Smooth muscle cell (in vitro differentiated cells): ENCODE measurements around the gene TMEM270. TPM values are rescaled to one million over a fixed set of nuclear protein-coding genes. Genes with fewer than 3 reads are reported as not detected.

ENCODE experiments used
- DNase-seq: peaks from one replicate; lab custom pipeline; 2025; ENCODE audit not compliant: unreplicated experiment; lab: John Stamatoyannopoulos, UW
- H2AFZ ChIP-seq: fragments of 200-600 bp; sonication (generic); 2 replicates; pipeline ENCODE4 v1.6.0; 2016; ENCODE audit warnings: antibody characterized with exemption, low read depth, mild to moderate bottlenecking
- H3F3A ChIP-seq: fragments of 200-600 bp; sonication (generic); 2 replicates; pipeline ENCODE4 v1.6.0; 2017; ENCODE audit warnings: antibody characterized with exemption, low read depth
- H3K27ac ChIP-seq: fragments of 200-600 bp; sonication (generic); 2 replicates; pipeline ENCODE4 v1.5.1; 2016; ENCODE audit warnings: low read depth, mild to moderate bottlenecking
- H3K27me3 ChIP-seq: fragments of 200-600 bp; sonication (generic); 2 replicates; pipeline ENCODE4 v1.6.1; 2016; ENCODE audit warnings: low read depth, mild to moderate bottlenecking
- H3K36me3 ChIP-seq: fragments of 200-600 bp; sonication (generic); 2 replicates; pipeline ENCODE4 v1.5.1; 2016; ENCODE audit warnings: low read depth
- H3K4me1 ChIP-seq: fragments of 200-600 bp; sonication (generic); 2 replicates; pipeline ENCODE4 v1.5.1; 2016; ENCODE audit warnings: low read depth
- H3K4me2 ChIP-seq: fragments of 200-600 bp; sonication (generic); 2 replicates; pipeline ENCODE4 v1.6.0; 2016; ENCODE audit warnings: mild to moderate bottlenecking
- H3K4me3 ChIP-seq: fragments of 200-600 bp; sonication (generic); 2 replicates; pipeline ENCODE4 v1.5.1; 2016; ENCODE audit warnings: mild to moderate bottlenecking
- H3K79me2 ChIP-seq: fragments of 200-600 bp; sonication (generic); 2 replicates; pipeline ENCODE4 v1.6.0; 2016; ENCODE audit warnings: low read depth, mild to moderate bottlenecking
- H3K9ac ChIP-seq: fragments of 200-600 bp; sonication (generic); 2 replicates; pipeline ENCODE4 v1.6.0; 2016; ENCODE audit warnings: low read depth
- H3K9me3 ChIP-seq: fragments of 200-600 bp; sonication (generic); replicated peaks from 2 replicates; pipeline ENCODE4 v1.5.1; 2016; ENCODE audit warnings: low read depth
- H4K20me1 ChIP-seq: fragments of 200-600 bp; sonication (generic); 2 replicates; pipeline ENCODE4 v1.6.0; 2016; ENCODE audit warnings: low read depth
- WGBS: methylation state at CpG from one replicate; pipeline ENCODE4 v1.1.7; 2016; ENCODE audit warnings: low lambda C conversion rate; 5-methylcytosine and 5-hydroxymethylcytosine counted together
- polyA plus RNA-seq: library from polyadenylated mRNA; unstranded; fragments of >200 nt; fragmentation: Nextera tagmentation; extraction: Ambion mirVana; gene quantifications from 2 replicates; pipeline ENCODE4 v1.2.1, GENCODE V29; 2016
- total RNA-seq: library from RNA; depleted of rRNA; stranded (reverse); fragments of >200 nt; gene quantifications from 2 replicates; pipeline ENCODE4 v1.2.3, GENCODE V29; 2014
- TF ChIP-seq, protein P1 (sequence below): fragments of 200-600 bp; sonication (generic); IDR thresholded peaks from 2 replicates; pipeline ENCODE4 v1.5.1; 2017; ENCODE audit warnings: borderline replicate concordance, mild to moderate bottlenecking, antibody characterized with exemption; ENCODE audit not compliant: insufficient read depth, poor library complexity, severe bottlenecking

Gene TMEM270
- total and polyA plus RNA-seq, 2 experiments from 2014 or later: not detected

DNA sequence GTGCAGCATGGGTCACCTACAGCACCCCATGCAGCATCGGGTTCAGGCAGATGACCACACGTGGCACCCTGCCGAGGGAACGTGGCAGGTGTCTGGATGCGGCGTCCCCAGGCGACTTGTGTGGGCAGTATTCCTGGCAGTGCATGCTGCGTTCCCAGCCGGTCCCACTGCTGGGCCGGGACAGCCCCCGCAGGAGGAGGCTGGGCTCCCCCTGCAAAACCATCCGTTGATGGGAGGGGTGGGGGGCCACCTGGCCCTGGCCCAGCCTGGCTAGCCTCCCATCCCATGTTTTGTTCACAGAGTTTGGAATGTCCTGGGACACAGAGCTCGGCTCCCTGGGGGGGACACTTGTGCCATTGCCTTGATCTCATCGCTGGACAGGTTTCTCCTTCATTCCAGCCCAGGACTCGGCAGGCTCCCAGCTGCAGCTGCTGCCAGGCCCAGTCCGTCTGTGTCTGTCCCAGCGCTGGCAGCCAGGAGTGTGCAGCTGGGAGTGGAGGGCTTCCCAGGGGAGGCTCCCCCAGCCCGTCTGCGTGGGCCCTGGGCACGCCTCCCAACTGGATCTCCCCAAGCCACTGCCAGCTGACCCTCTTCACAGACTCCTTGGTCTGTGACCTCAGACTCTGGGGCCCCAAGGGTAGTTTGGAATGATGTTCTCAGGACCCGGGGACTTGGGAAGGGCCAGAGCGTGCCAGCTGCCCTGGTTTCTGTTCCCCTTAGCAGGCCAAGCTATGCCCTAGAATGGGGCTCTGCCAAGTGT, 32.6 kb downstream of the TMEM270 start:
- H3K79me2 ChIP-seq: no peaks in the 10 kb centered on the region
- H3K36me3 ChIP-seq: no peaks in the 10 kb centered on the region
- TF ChIP-seq, protein P1, sequence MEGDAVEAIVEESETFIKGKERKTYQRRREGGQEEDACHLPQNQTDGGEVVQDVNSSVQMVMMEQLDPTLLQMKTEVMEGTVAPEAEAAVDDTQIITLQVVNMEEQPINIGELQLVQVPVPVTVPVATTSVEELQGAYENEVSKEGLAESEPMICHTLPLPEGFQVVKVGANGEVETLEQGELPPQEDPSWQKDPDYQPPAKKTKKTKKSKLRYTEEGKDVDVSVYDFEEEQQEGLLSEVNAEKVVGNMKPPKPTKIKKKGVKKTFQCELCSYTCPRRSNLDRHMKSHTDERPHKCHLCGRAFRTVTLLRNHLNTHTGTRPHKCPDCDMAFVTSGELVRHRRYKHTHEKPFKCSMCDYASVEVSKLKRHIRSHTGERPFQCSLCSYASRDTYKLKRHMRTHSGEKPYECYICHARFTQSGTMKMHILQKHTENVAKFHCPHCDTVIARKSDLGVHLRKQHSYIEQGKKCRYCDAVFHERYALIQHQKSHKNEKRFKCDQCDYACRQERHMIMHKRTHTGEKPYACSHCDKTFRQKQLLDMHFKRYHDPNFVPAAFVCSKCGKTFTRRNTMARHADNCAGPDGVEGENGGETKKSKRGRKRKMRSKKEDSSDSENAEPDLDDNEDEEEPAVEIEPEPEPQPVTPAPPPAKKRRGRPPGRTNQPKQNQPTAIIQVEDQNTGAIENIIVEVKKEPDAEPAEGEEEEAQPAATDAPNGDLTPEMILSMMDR: no peak
- H3K4me2 ChIP-seq: no peak overlapping the region
- H3F3A ChIP-seq: no peaks in the 10 kb centered on the region
- H3K9ac ChIP-seq: no peak overlapping the region
- H3K9me3 ChIP-seq: no peaks in the 10 kb centered on the region
- H3K4me3 ChIP-seq: no peak overlapping the region
- WGBS: 91% methylated on average over 22 of the region's 22 CpGs
- H4K20me1 ChIP-seq: no peaks in the 10 kb centered on the region
- no peak for DNase-seq
- H3K27me3 ChIP-seq: no peaks in the 10 kb centered on the region
- no peaks in the 10 kb centered on the region for H3K4me1 ChIP-seq
- H3K27ac ChIP-seq: no peak overlapping the region
- H2AFZ ChIP-seq: no peak overlapping the region

DNA sequence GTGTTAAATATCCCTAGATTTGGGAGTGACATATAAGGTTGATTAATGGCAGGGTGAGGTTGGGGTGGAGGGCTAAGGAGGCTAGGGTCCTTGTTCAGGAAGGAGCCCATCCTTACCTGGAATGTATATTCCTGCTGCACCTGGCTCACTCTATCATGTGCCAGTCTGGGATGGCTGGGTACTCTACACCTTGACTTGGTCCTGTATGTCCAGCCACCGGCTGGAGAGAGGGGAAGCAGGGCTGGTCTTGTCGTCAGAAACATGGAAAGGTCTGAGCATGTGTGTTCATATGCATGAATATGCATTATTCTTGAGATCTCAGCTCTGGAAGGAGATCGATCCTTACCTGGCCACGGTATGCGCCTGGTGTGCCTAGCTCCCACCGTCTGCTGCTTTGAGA, 33.2 kb downstream of the TMEM270 start:
- WGBS: 95% methylated on average over 6 of the region's 6 CpGs
- H3K4me2 ChIP-seq: no peak overlapping the region
- no peaks in the 10 kb centered on the region for H3F3A ChIP-seq
- H2AFZ ChIP-seq: no peak overlapping the region
- DNase-seq: no peak
- TF ChIP-seq, protein P1: no peak
- no peaks in the 10 kb centered on the region for H3K9me3 ChIP-seq
- H3K27me3 ChIP-seq: no peaks in the 10 kb centered on the region
- no peaks in the 10 kb centered on the region for H3K79me2 ChIP-seq
- no peaks in the 10 kb centered on the region for H3K36me3 ChIP-seq
- H3K9ac ChIP-seq: no peak overlapping the region
- no peak overlapping the region for H3K4me3 ChIP-seq
- no peaks in the 10 kb centered on the region for H4K20me1 ChIP-seq
- no peaks in the 10 kb centered on the region for H3K4me1 ChIP-seq
- no peak overlapping the region for H3K27ac ChIP-seq

DNA sequence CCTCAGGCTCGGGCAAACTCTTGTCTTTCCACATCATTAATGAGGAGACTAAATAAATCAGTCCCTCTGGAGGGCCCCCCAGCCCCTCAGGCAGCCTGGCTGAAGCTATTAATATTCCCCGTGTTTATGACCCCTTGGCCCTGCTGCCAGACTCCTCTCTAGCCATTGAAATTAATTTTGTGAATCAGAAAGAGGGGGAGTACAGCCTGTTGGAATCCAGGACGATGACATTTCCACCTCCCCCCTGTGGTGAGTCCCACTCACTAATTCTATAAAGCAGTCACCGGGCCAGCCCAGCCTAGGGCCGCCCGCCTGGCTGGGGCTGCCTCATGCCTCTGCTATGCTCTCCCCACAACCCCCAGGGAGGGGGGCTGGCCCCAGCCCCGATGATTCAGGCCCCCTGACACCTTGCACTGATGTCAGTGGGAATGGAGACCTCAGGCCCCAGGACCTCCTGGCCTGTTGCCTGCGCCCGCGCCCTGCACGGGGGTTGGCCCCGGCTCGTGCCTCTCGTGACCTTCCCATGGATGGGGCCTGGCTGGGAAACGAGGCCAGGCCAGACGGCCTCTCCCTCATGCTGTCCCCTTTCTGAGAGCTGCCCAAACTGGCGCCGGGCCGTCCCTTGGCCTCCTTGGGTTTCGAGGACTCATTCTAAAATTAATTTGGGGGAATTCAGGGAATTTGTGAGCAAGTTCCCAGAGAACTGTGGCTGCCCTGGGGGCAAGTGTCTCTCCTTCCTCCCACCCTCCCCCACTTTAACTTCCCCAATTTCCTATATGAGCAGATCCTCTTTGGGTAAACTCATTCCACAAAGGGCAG, 34.0 kb downstream of the TMEM270 start:
- Histone ChIP-seq H3K4me2 (no peak overlapping the region), H3K79me2 (no peaks in the 10 kb centered on the region), H2AFZ (no peak overlapping the region), H3K9ac (no peak overlapping the region), H3K9me3 (no peaks in the 10 kb centered on the region), H3K27ac (no peak overlapping the region), H3F3A (no peaks in the 10 kb centered on the region), H4K20me1 (no peaks in the 10 kb centered on the region), H3K4me1 (no peaks in the 10 kb centered on the region), H3K36me3 (no peaks in the 10 kb centered on the region), H3K4me3 (no peak overlapping the region), H3K27me3 (no peaks in the 10 kb centered on the region)
- 65% methylated on average over 20 of the region's 20 CpGs for WGBS
- TF ChIP-seq, protein P1: no peak
- no peak for DNase-seq
